Hematopoietic multipotent progenitor cell treated with erythropoietin and hydrocortisone succinate and interleukin-3 and kit ligand, for 17 days (in vitro differentiated cells): Measurements from ENCODE around the gene RUNX1.

ENCODE experiments used
- DNase-seq: peaks from one replicate; pipeline ENCODE4 v3.0.0-alpha.2; 2015; ENCODE audit warnings: low spot score

RUNX1 gene

GRCh38 chr21:34923626-34924025, 125.5 kb downstream of the RUNX1 start:
- DNase-seq: no peak

DNA sequence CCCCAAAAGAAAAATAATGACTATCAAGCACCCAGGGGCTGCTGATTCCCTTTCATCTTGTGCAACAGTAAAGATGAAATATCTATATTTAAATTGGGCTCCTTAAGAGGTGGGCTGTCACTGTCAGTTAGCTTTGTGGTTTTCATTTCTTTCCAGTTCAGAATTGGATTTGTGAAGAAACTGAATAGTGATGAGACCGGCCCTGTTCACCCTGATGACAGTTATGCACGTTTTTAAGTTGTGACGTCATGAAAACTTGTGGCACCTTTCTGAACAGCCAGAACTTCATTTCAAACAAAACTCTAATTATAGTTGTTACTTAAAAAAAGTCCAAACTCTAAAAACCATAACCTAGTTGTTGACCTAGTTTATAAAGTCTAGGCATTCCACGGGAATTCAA, 125.9 kb downstream of the RUNX1 start:
- DNase-seq: no peak

- DNase-seq: no peak
Observed at GRCh38 chr21:34922479-34922878, 126.6 kb downstream of the RUNX1 start.

- DNase-seq: no peak
Observed at GRCh38 chr21:34921151-34921550, 128.0 kb downstream of the RUNX1 start.

DNA sequence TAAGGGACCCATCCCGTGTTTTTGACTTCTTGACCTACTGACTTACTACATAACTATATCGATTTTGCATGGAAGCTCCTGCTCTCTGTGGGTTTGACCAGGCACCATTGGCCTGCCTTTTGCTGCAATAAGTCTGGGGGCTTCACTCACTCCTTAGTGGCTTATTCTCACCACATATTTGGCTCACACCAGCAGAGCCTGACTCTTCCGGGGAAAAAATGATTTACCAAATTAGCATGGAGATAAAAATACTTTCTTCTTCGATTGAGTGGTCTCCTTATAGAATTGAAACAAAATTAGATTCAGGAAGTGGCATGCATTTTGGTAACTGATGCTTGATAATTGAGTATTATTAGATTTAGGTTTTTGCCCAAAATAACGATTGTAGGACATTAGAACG, 129.7 kb downstream of the RUNX1 start:
- no peak for DNase-seq

DNA sequence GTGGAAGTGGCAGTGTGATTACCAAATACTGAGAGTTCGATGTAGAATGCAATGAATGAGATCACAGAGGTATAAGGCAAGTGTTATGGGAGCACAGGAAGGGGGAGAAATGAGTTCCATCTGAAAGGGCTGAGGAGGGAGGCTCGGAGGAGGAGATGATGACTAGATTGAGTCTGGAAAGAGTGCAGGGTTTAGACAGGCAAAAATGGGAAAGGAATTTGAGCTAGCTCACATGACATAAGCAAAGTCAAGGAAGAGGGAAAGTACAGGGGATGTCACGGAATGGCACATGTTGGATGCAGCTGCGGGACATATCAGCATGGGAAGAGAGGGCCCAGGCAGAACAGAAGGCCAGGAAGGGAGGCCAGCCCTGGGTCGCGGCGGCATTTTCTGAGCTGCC, 132.7 kb downstream of the RUNX1 start:
- DNase-seq: no peak

DNA sequence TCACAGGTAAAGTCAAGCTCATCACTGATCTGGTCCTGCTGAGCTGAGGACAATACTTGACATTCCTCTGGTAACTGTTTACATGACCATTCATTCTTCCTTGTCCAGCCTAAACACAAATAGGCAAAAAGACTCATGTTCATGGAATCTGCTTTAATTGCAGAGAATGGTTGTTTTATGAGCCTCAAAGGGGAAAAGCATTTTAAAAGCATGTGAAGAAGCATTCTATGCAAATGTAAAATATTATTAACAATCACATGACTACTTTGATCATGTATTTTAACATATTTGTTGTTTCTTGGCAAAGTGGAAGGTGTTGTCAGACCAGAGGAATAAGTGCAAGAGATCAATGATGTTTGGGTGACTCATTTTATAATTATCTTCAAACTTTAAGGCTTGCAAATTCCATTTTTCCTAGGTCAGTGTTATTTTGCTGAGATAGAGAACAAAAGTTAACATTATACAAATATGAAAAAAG, 133.7 kb downstream of the RUNX1 start:
- no peak for DNase-seq

GRCh38 chr21:34914239-34914638, 134.9 kb downstream of the RUNX1 start:
- no peak for DNase-seq

GRCh38 chr21:34913811-34914210, 135.3 kb downstream of the RUNX1 start:
- DNase-seq: no peak

DNA sequence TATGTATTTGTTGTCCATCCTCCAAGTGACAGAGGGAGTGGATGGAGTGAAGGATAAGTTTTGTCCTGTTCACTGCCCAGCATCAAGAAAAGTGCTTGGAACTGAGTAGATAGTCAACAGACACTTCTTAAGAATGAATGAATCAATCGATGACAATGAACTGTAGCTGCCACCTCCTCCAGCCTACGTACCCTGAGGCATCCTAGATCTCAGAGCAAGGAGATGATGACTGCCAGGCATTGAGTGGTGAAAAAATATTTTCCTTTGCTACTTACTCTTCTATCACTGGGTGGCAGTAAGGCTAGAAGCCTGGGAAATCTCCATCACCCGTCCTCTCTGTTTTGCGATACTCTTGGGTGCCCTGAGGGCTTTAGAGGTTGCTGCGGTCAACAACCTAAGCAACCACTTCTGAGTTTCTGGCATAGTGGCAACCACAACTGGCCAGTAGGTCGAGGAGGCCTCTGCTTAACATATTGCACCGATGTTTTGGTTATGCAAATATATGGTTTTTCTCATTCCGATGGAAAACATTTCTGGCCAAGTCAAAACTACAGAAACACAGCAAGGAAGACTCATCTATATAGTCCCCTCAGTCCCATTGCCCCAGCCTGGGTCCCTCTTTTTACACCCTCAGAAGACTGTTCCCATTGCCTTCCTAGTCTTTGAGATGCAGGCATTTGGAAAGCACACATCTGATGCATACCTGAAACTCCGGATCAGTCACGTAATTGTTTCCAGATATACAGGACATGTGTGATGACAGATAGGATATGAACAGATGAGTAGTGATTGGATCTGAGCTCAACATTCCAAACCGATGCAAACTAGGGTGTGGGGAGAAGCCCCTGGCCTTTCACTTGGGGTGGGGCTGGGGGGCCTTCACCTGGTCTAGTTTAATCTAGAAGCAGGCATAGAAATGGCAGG, 136.8 kb downstream of the RUNX1 start:
- no peak for DNase-seq

DNA sequence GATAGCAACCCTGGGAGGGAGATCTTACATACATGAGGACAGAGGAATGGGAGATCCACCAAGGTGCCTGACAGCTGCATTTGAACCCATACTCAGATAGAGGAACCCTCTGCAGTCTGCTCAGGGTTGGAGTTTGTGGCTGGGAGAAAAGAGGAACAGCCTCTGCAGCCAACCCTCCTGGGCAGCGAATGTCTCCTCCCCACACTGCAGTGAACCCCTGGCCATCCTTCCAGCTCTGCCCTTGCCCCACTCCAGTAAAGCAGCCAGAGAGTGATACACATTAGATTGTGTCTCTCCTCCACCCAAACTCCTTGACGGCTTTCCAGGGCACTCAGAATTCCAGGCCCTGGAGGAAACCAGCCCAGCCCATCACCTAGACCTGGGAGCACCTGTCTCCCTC, 137.7 kb downstream of the RUNX1 start:
- no peak for DNase-seq

GRCh38 chr21:34910396-34910795, 138.7 kb downstream of the RUNX1 start:
- DNase-seq: no peak

GRCh38 chr21:34909492-34910292, 139.4 kb downstream of the RUNX1 start:
- no peak for DNase-seq

DNA sequence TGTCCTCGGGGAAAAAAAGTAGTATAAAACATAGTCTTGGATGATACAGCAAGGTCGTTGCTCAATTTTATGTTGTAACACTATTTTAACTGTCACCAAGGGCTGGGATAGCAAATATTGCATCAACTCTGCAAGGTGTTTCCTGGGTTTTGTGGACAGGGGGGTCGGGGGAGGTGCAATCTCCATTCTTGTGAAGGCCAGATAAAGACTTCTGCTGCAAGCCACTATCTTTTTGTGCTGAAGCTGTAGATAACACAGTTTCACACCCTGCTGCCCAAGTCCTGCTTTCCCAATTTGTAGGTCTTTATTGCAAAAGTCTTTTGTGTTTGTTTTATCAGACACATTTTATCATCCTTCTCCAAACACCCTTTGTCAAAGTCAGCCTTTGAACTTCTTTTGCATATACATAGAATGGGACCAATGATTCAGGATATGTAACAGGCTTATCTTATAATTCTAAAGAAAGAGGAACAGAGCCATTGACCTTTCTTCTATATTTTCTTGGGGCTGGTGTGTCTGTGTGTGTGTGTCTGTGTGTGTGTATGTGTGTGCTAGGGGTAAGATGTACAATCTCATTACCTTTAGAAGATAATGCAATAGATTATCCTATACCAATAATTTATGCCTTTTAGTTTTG, 140.6 kb downstream of the RUNX1 start:
- no peak for DNase-seq

- DNase-seq: no peak
Observed at GRCh38 chr21:34907461-34908418, 141.4 kb downstream of the RUNX1 start.

- no peak for DNase-seq
Observed at GRCh38 chr21:34906401-34906800, 142.7 kb downstream of the RUNX1 start.

DNA sequence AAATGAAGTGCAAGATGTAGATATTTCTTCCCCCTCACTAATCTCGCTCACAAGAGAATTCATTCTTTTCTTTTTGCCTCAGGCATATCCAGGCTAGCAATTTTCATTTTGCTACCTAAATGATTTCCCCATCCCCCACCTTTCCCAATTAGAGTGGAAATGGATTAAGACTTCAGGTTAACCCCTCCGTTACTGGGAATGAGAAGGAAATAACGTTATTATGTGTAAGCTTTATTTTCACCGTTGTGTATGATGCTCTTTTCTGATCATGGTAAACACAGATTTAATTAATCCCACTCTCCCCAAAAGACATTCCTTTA, 143.9 kb downstream of the RUNX1 start:
- DNase-seq: no peak

GRCh38 chr21:34904526-34905217, 144.4 kb downstream of the RUNX1 start:
- DNase-seq: no peak

DNA sequence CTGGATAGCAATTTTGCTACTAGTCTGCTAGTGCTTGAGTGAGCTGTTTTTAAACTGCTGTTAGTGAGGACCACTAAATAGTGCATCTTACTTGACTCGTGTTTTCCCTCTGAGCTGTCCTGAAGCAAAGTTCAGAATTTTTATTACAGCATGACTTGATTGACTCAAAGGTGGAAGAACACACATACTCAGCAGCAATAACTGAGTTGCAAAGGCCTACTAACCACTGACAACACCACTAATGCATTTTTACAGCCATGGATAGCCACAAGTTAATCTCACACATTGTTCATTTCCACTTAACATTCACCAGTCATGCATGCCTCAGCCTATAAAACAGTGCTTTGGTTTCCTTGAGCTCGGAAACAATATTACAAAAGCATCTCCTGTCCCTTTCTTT, 148.7 kb downstream of the RUNX1 start:
- no peak for DNase-seq

GRCh38 chr21:34899760-34900159, 149.3 kb downstream of the RUNX1 start:
- no peak for DNase-seq

GRCh38 chr21:34899302-34899701, 149.8 kb downstream of the RUNX1 start:
- DNase-seq: no peak
